Body of pancreas (tissue), 4 donors: ENCODE measurements around the gene ARHGAP22. TPM values are rescaled to one million over a fixed set of nuclear protein-coding genes. Genes with fewer than 3 reads are reported as not detected.

ENCODE experiments used
- ATAC-seq: fragments of 150-250 bp; one replicate; pipeline ENCODE4 v1.9.1; 2016
- DNase-seq, 4 donors: peaks; one replicate each; pipeline ENCODE4 v3.0.0-alpha.2; 2019
- H3K27ac ChIP-seq, 4 donors: fragments of 200-600 bp; sonication (generic); 1 replicate in 3 of 4; 2 replicates in 1 of 4; pipeline versions ENCODE4 v1.5.1 to v1.6.1; 2016 to 2019; ENCODE audit warnings: mild to moderate bottlenecking in 1 of 4, mixed read lengths in 1 of 4, moderate library complexity in 1 of 4
- H3K27me3 ChIP-seq, 2 donors: fragments of 200-600 bp; sonication (generic); one replicate each; pipeline ENCODE4 v1.6.0; 2016; ENCODE audit warnings: mild to moderate bottlenecking in 1 of 2
- H3K36me3 ChIP-seq, 2 donors: fragments of 200-600 bp; sonication (generic); replicated peaks in 1 of 2; 2 replicates each; pipeline ENCODE4 v1.5.1; 2016; ENCODE audit warnings: low read depth in 2 of 2; ENCODE audit not compliant: insufficient read depth in 1 of 2
- H3K4me1 ChIP-seq: fragments of 200-600 bp; sonication (generic); one replicate; pipeline ENCODE4 v1.6.0; 2016
- H3K4me3 ChIP-seq, 2 donors: fragments of 200-600 bp; sonication (generic); 1 replicate in 1 of 2; 2 replicates in 1 of 2; pipeline ENCODE4 v1.5.1; 2016 to 2019
- H3K9me3 ChIP-seq, 3 donors: fragments of 200-600 bp; sonication (generic); 1 replicate in 2 of 3; 2 replicates in 1 of 3; pipeline ENCODE4 v1.5.1; 2016
- CTCF ChIP-seq, 7 experiments: fragments of 450-650 bp in 4 of 7; fragments of 200-600 bp in 3 of 7; sonication (generic) in 3 of 7; IDR thresholded peaks; one replicate each; pipeline ENCODE4 v1.5.1; 2016 to 2019; ENCODE audit warnings: antibody characterized with exemption in 7 of 7
- POLR2A ChIP-seq, 3 donors: fragments of 450-650 bp; IDR thresholded peaks; one replicate each; pipeline ENCODE4 v1.6.1; 2016; ENCODE audit warnings: antibody characterized with exemption in 3 of 3, mild to moderate bottlenecking in 2 of 3
- WGBS, 2 donors: methylation state at CpG; one replicate each; pipeline ENCODE4 v1.1.5; 2017; 5-methylcytosine and 5-hydroxymethylcytosine counted together
- intact Hi-C: fragments of 100-400 bp; cut with DNase I; formaldehyde crosslinking; loops from one replicate; pipeline ENCODE4 v1.15.1; 2023
- total RNA-seq, 2 donors: library from RNA; depleted of rRNA; stranded (reverse); fragments of >200 nt; gene quantifications; one replicate each; pipeline ENCODE4 v1.1.0, GENCODE V29; 2016

Gene ARHGAP22
- total RNA-seq, 2 donors from 2014 or later, result 1.6 to 4.6 TPM

GRCh38 chr10:48567346-48567745, 37.5 kb downstream of the ARHGAP22 start:
- DNase-seq, result no peak
- intact Hi-C loops, result no loop called here
- no peak for ATAC-seq

GRCh38 chr10:48564466-48565160, 40.3 kb downstream of the ARHGAP22 start:
- TF ChIP-seq POLR2A (IDR thresholded peaks at IDR 0.05) (no peak), CTCF (IDR thresholded peaks at IDR 0.05) (no peak)
- no peaks in the 10 kb centered on the region for H3K27me3 ChIP-seq
- 61 to 65% methylated on average over 9 of the region's 9 CpGs for WGBS, 2 donors
- H3K36me3 ChIP-seq, result no peaks in the 10 kb centered on the region
- intact Hi-C loops, result no loop called here
- no peaks in the 10 kb centered on the region for H3K4me1 ChIP-seq
- no peaks in the 10 kb centered on the region for H3K9me3 ChIP-seq
- DNase-seq, result no peak
- H3K4me3 ChIP-seq, result no peak overlapping the region
- no peak for ATAC-seq
- no peak overlapping the region for H3K27ac ChIP-seq

More at GRCh38 chr10:48567346-48567745, 37.5 kb downstream of the ARHGAP22 start:
- TF ChIP-seq POLR2A (IDR thresholded peaks at IDR 0.05), result no peak
- TF ChIP-seq CTCF (IDR thresholded peaks at IDR 0.05), result no peak
- H3K27ac ChIP-seq, result no peak overlapping the region
- H3K36me3 ChIP-seq, result no peaks in the 10 kb centered on the region
- H3K27me3 ChIP-seq, result no peaks in the 10 kb centered on the region
- no peaks in the 10 kb centered on the region for H3K4me1 ChIP-seq
- no peaks in the 10 kb centered on the region for H3K9me3 ChIP-seq
- 76 to 83% methylated on average over 2 to 3 of the region's 3 CpGs for WGBS, 2 donors
- no peak overlapping the region for H3K4me3 ChIP-seq

- ATAC-seq (no peak), DNase-seq (no peak)
- Histone ChIP-seq H3K27me3 (no peaks in the 10 kb centered on the region), H3K4me3 (no peak overlapping the region), H3K9me3 (no peaks in the 10 kb centered on the region), H3K27ac (no peak overlapping the region), H3K4me1 (no peaks in the 10 kb centered on the region), H3K36me3 (no peaks in the 10 kb centered on the region)
- intact Hi-C loops, result no loop called here
- WGBS, 2 donors, result 69 to 75% methylated on average over 3 to 5 of the region's 5 CpGs
- TF ChIP-seq CTCF (IDR thresholded peaks at IDR 0.05), result no peak
- TF ChIP-seq POLR2A (IDR thresholded peaks at IDR 0.05), result no peak
Measured at GRCh38 chr10:48557511-48558123, 47.3 kb downstream of the ARHGAP22 start.

- WGBS, 2 donors, result 82 to 84% methylated on average over 6 of the region's 6 CpGs
- Histone ChIP-seq H3K4me3 (no peak overlapping the region), H3K27ac (no peak overlapping the region), H3K27me3 (no peaks in the 10 kb centered on the region), H3K4me1 (no peaks in the 10 kb centered on the region), H3K9me3 (no peaks in the 10 kb centered on the region), H3K36me3 (no peaks in the 10 kb centered on the region)
- TF ChIP-seq CTCF (IDR thresholded peaks at IDR 0.05) (no peak), POLR2A (IDR thresholded peaks at IDR 0.05) (no peak)
- DNase-seq (no peak), ATAC-seq (no peak)
- intact Hi-C loops, result no loop called here
Measured at GRCh38 chr10:48556713-48557112, 48.2 kb downstream of the ARHGAP22 start.

- Histone ChIP-seq H3K4me3 (no peak overlapping the region), H3K9me3 (no peaks in the 10 kb centered on the region), H3K27me3 (no peaks in the 10 kb centered on the region), H3K36me3 (no peaks in the 10 kb centered on the region), H3K27ac (no peak overlapping the region), H3K4me1 (no peaks in the 10 kb centered on the region)
- WGBS, 2 donors, result 80 to 91% methylated on average over 3 to 5 of the region's 5 CpGs
- intact Hi-C loops, result no loop called here
- DNase-seq (no peak), ATAC-seq (no peak)
- no peak for TF ChIP-seq CTCF (IDR thresholded peaks at IDR 0.05)
- no peak for TF ChIP-seq POLR2A (IDR thresholded peaks at IDR 0.05)
Measured at GRCh38 chr10:48556065-48556464, 48.8 kb downstream of the ARHGAP22 start.
